BE2C (cell line): Measurements from ENCODE around the gene SCAF4.

ENCODE experiments used
- DNase-seq: peaks from one replicate; pipeline ENCODE4 v3.0.0-alpha.2; 2020
- H3K27me3 ChIP-seq: fragments of 250-450 bp; sonication (Bioruptor Pico); 2 replicates; pipeline ENCODE4 v1.5.1; 2020; ENCODE audit warnings: mild to moderate bottlenecking
- H3K36me3 ChIP-seq: fragments of 250-450 bp; sonication (Bioruptor Pico); 2 replicates; pipeline ENCODE4 v1.5.1; 2020; ENCODE audit warnings: mild to moderate bottlenecking
- H3K4me1 ChIP-seq: fragments of 250-450 bp; sonication (Bioruptor Pico); 2 replicates; pipeline ENCODE4 v1.5.1; 2020
- H3K4me3 ChIP-seq: 2 replicates; pipeline ENCODE4 v1.5.1; 2011; ENCODE audit warnings: low read depth, low read length
- H3K9me3 ChIP-seq: fragments of 250-450 bp; sonication (Bioruptor Pico); 2 replicates; pipeline ENCODE4 v1.5.1; 2020
- CTCF ChIP-seq: IDR thresholded peaks from 2 replicates; pipeline ENCODE4 v1.5.1; 2012; ENCODE audit warnings: mild to moderate bottlenecking, low read depth, low read length

Gene SCAF4

GRCh38 chr21:31706562-31706961 lies 25.4 kb downstream of the SCAF4 start:
- Histone ChIP-seq H3K9me3 (no peaks in the 10 kb centered on the region), H3K4me3 (no peak overlapping the region), H3K36me3 (peaks cover 14% of the 10 kb centered on the region), H3K27me3 (no peaks in the 10 kb centered on the region), H3K4me1 (no peaks in the 10 kb centered on the region)
- no peak for DNase-seq
- no peak for TF ChIP-seq CTCF

DNA sequence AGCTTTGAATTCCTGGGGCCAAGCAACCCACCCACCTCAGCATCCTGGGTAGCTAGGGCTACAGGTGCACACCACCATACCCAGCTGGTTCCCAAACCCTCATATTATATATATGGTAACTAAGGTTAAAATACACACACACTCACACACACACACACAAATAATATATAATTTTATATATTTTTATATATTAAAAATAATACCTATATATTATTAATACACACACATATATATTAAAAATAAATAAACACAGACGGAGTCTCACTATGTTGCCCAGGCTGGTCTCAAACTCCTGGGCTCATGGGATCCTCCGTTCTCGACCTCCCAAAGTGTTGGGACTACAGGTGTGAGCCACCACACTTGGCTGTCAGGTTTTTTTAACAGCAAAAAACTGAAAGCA lies 31.9 kb downstream of the SCAF4 start:
- Histone ChIP-seq H3K27me3 (no peaks in the 10 kb centered on the region), H3K4me3 (no peak overlapping the region), H3K9me3 (no peaks in the 10 kb centered on the region), H3K4me1 (no peaks in the 10 kb centered on the region), H3K36me3 (peaks cover 61% of the 10 kb centered on the region)
- TF ChIP-seq CTCF = no peak
- DNase-seq = no peak

GRCh38 chr21:31698461-31698860 lies 33.5 kb downstream of the SCAF4 start:
- H3K4me1 ChIP-seq = no peaks in the 10 kb centered on the region
- no peak for TF ChIP-seq CTCF
- H3K27me3 ChIP-seq = no peaks in the 10 kb centered on the region
- H3K9me3 ChIP-seq = no peaks in the 10 kb centered on the region
- H3K4me3 ChIP-seq = no peak overlapping the region
- DNase-seq = no peak
- H3K36me3 ChIP-seq = peaks cover 77% of the 10 kb centered on the region

- DNase-seq = no peak
- Histone ChIP-seq H3K4me1 (no peaks in the 10 kb centered on the region), H3K4me3 (no peak overlapping the region), H3K27me3 (no peaks in the 10 kb centered on the region), H3K36me3 (peaks cover 82% of the 10 kb centered on the region), H3K9me3 (no peaks in the 10 kb centered on the region)
- no peak for TF ChIP-seq CTCF
These were observed 35.5 kb downstream of the SCAF4 start for GRCh38 chr21:31696424-31696823.

GRCh38 chr21:31693222-31693621 lies 38.7 kb downstream of the SCAF4 start:
- Histone ChIP-seq H3K36me3 (peaks cover 86% of the 10 kb centered on the region), H3K27me3 (no peaks in the 10 kb centered on the region), H3K4me1 (no peaks in the 10 kb centered on the region), H3K9me3 (no peaks in the 10 kb centered on the region), H3K4me3 (no peak overlapping the region)
- no peak for TF ChIP-seq CTCF
- DNase-seq = no peak

GRCh38 chr21:31688603-31689368 lies 43.1 kb downstream of the SCAF4 start:
- Histone ChIP-seq H3K27me3 (no peaks in the 10 kb centered on the region; the same call in 1 of the 2 replicates), H3K36me3 (peaks cover 86% of the 10 kb centered on the region), H3K9me3 (no peaks in the 10 kb centered on the region), H3K4me3 (no peak overlapping the region), H3K4me1 (no peaks in the 10 kb centered on the region)
- TF ChIP-seq CTCF = no peak
- DNase-seq = no peak
